WTC11 (cell line): Measurements from ENCODE around the gene TRMT112. TPM values are rescaled to one million over a fixed set of nuclear protein-coding genes. Genes with fewer than 3 reads are reported as not detected.

Experiments
- ATAC-seq: fragments of 200-7000 bp; cut with Tn5 transposase; 2 replicates; pipeline ENCODE4 v1.10.0; 2021; ENCODE audit warnings: mild to moderate bottlenecking, moderate library complexity
- CTCF ChIA-PET: fragments of 300-600 bp; sonication (Branson Sonifier 250); formaldehyde crosslinking; loops from one replicate; lab custom pipeline; 2021; ENCODE audit warnings: antibody characterized with exemption; lab: Charles Lee
- POLR2A ChIA-PET: fragments of 350-600 bp; sonication (Branson Sonifier 250); formaldehyde crosslinking; loops from one replicate; lab custom pipeline; 2021; ENCODE audit warnings: antibody characterized with exemption; lab: Charles Lee
- DNase-seq: peaks from one replicate; pipeline ENCODE4 v3.0.0; 2021; ENCODE audit warnings: low spot score
- H3K27ac Mint-ChIP-seq: 2 replicates; pipeline ENCODE4 v1.8.0; 2021; ENCODE audit warnings: mixed read lengths
- H3K27me3 Mint-ChIP-seq: 2 replicates; pipeline ENCODE4 v1.8.0; 2021; ENCODE audit warnings: low read depth, mild to moderate bottlenecking, moderate library complexity, mixed read lengths
- H3K36me3 Mint-ChIP-seq: 2 replicates; pipeline ENCODE4 v1.8.0; 2021; ENCODE audit warnings: mixed read lengths
- H3K4me1 Mint-ChIP-seq: 2 replicates; pipeline ENCODE4 v1.8.0; 2022; ENCODE audit warnings: mixed read lengths
- H3K4me3 Mint-ChIP-seq: 2 replicates; pipeline ENCODE4 v1.8.0; 2021; ENCODE audit warnings: mild to moderate bottlenecking, moderate library complexity, mixed read lengths
- H3K9me3 Mint-ChIP-seq: 2 replicates; pipeline ENCODE4 v1.8.0; 2021; ENCODE audit warnings: mixed read lengths
- ELF4 ChIP-seq: sonication (generic); formaldehyde crosslinking; IDR thresholded peaks from 2 replicates; pipeline ENCODE4 v1.8.1; 2022; ENCODE audit warnings: low read depth, mild to moderate bottlenecking, moderate library complexity, missing genetic modification reagents
- FOXP1 ChIP-seq: sonication (generic); formaldehyde crosslinking; IDR thresholded peaks from 2 replicates; pipeline ENCODE4 v1.8.0; 2022; ENCODE audit warnings: missing genetic modification reagents, mild to moderate bottlenecking, moderate library complexity, borderline replicate concordance
- GABPB1 ChIP-seq: sonication (generic); formaldehyde crosslinking; IDR thresholded peaks from 2 replicates; pipeline ENCODE4 v1.8.1; 2023; ENCODE audit warnings: mild to moderate bottlenecking, missing genetic modification reagents
- GRHL2 ChIP-seq: fragments of 250-450 bp; sonication (Bioruptor Pico); IDR thresholded peaks from 2 replicates; pipeline ENCODE4 v1.8.0; 2022; ENCODE audit warnings: mild to moderate bottlenecking, moderate library complexity; ENCODE audit not compliant: insufficient replicate concordance, severe bottlenecking
- JUN ChIP-seq: sonication (generic); formaldehyde crosslinking; IDR thresholded peaks from 2 replicates; pipeline ENCODE4 v1.8.0; 2023; ENCODE audit warnings: mild to moderate bottlenecking, missing genetic modification reagents
- MYBL2 ChIP-seq: sonication (generic); formaldehyde crosslinking; IDR thresholded peaks from 2 replicates; pipeline ENCODE4 v1.8.1; 2023; ENCODE audit warnings: mild to moderate bottlenecking, moderate library complexity, missing genetic modification reagents
- NFATC4 ChIP-seq: fragments of 250-450 bp; sonication (Bioruptor Pico); IDR thresholded peaks from 2 replicates; pipeline ENCODE4 v1.9.0; 2021; ENCODE audit warnings: mild to moderate bottlenecking
- NR1H2 ChIP-seq: sonication (generic); formaldehyde crosslinking; IDR thresholded peaks from 2 replicates; pipeline ENCODE4 v1.9.0; 2021; ENCODE audit warnings: mild to moderate bottlenecking, moderate library complexity, missing genetic modification reagents
- OVOL2 ChIP-seq: fragments of 250-450 bp; sonication (Bioruptor Pico); IDR thresholded peaks from 2 replicates; pipeline ENCODE4 v1.9.0; 2021; ENCODE audit warnings: mild to moderate bottlenecking, borderline replicate concordance
- PRRX2 ChIP-seq: fragments of 250-450 bp; sonication (Bioruptor Pico); IDR thresholded peaks from 2 replicates; pipeline ENCODE4 v1.8.0; 2021; ENCODE audit warnings: mild to moderate bottlenecking
- SP1 ChIP-seq: sonication (generic); formaldehyde crosslinking; conservative IDR thresholded peaks from 2 replicates; pipeline ENCODE4 v1.8.1; 2022; ENCODE audit warnings: missing genetic modification reagents
- ZBTB21 ChIP-seq: sonication (generic); formaldehyde crosslinking; IDR thresholded peaks from 2 replicates; pipeline ENCODE4 v1.8.1; 2023; ENCODE audit warnings: mild to moderate bottlenecking, missing genetic modification reagents, borderline replicate concordance
- ZNF121 ChIP-seq: sonication (generic); formaldehyde crosslinking; IDR thresholded peaks from 2 replicates; pipeline ENCODE4 v1.8.0; 2023; ENCODE audit warnings: missing genetic modification reagents
- ZNF219 ChIP-seq: sonication (generic); formaldehyde crosslinking; IDR thresholded peaks from 2 replicates; pipeline ENCODE4 v1.8.0; 2023; ENCODE audit warnings: missing genetic modification reagents, mild to moderate bottlenecking, borderline replicate concordance
- ZNF416 ChIP-seq: fragments of 250-450 bp; sonication (Bioruptor Pico); IDR thresholded peaks from 2 replicates; pipeline ENCODE4 v1.9.0; 2021; ENCODE audit warnings: mild to moderate bottlenecking, inconsistent platforms
- ZNF423 ChIP-seq: fragments of 250-450 bp; sonication (Bioruptor Pico); IDR thresholded peaks from 2 replicates; pipeline ENCODE4 v2.1.2; 2022; ENCODE audit warnings: mild to moderate bottlenecking, moderate library complexity
- total RNA-seq: library from RNA; stranded (reverse); gene quantifications from 3 replicates; pipeline ENCODE4 v1.2.3, GENCODE V29; 2021
- TF ChIP-seq, protein P1 (sequence below): sonication (generic); formaldehyde crosslinking; IDR thresholded peaks from 2 replicates; pipeline ENCODE4 v1.8.1; 2022; ENCODE audit warnings: mild to moderate bottlenecking, missing genetic modification reagents, moderate library complexity, borderline replicate concordance
- TF ChIP-seq, protein P2 (sequence below): sonication (generic); formaldehyde crosslinking; IDR thresholded peaks from 2 replicates; pipeline ENCODE4 v1.8.1; 2023; ENCODE audit warnings: mild to moderate bottlenecking, missing genetic modification reagents
- TF ChIP-seq, protein P3 (sequence below): sonication (generic); formaldehyde crosslinking; conservative IDR thresholded peaks from 2 replicates; pipeline ENCODE4 v1.8.1; 2023; ENCODE audit warnings: mild to moderate bottlenecking, low read depth, missing genetic modification reagents, moderate library complexity
- TF ChIP-seq, protein P4 (sequence below): sonication (generic); formaldehyde crosslinking; IDR thresholded peaks from 2 replicates; pipeline ENCODE4 v1.8.1; 2022; ENCODE audit warnings: mild to moderate bottlenecking, moderate library complexity, missing genetic modification reagents
- TF ChIP-seq, protein P5 (sequence below): sonication (generic); formaldehyde crosslinking; IDR thresholded peaks from 2 replicates; pipeline ENCODE4 v1.8.0; 2022; ENCODE audit warnings: mild to moderate bottlenecking, missing genetic modification reagents
- TF ChIP-seq, protein P6 (sequence below): sonication (generic); formaldehyde crosslinking; conservative IDR thresholded peaks from 2 replicates; pipeline ENCODE4 v1.8.1; 2022; ENCODE audit warnings: mild to moderate bottlenecking, missing genetic modification reagents
- TF ChIP-seq, protein P7 (sequence below): sonication (generic); formaldehyde crosslinking; IDR thresholded peaks from 2 replicates; pipeline ENCODE4 v1.8.1; 2023; ENCODE audit warnings: mild to moderate bottlenecking, moderate library complexity, missing genetic modification reagents

Gene TRMT112
- total RNA-seq, 1 experiment from 2014 or later = 285 TPM

DNA sequence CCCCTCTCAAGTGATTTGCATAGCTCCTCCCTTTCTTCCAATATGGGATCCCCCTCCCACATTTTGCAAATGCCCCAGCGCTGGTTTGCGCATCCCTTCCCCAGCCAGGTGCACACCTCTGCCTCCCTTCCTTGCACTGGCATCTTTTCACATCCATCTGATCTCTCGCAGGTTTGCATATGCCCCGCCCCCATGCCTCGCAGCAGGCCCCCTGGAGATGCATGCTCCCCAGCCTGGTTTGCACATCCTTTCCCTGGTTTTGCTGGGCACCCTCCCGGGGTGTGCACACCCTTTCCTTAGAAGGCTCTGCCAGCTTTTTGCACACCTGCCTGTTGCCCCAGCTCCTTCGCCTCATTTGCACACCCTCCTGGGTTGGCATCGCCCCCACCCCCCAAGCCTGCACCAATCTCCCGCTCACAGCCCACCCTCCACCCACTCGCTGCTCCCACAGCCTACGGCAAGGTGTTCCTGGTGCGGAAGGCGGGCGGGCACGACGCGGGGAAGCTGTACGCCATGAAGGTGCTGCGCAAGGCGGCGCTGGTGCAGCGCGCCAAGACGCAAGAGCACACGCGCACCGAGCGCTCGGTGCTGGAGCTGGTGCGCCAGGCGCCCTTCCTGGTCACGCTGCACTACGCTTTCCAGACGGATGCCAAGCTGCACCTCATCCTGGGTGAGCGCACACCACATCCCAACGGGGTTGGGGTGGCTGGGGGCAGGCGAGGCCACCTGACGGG is 42.5 kb upstream of the TRMT112 start:
- DNase-seq (peak; percentile 43), ATAC-seq (no peak)
- H3K27me3 Mint-ChIP-seq = no peaks in the 10 kb centered on the region
- H3K27ac Mint-ChIP-seq = peak overlapping the region; percentile 50
- CTCF ChIA-PET = interaction anchor here (0.9 to 2.6 kb wide), 15 partner anchors 11 to 367 kb away, joined by 3 to 20 read pairs (median 5); partner anchors contain the start of gene PRDX5
- TF ChIP-seq ZBTB21 (CRISPR knock-in tag) (no peak), ZNF416 (no peak), MYBL2 (CRISPR knock-in tag) (no peak), ZNF219 (CRISPR knock-in tag) (no peak), ELF4 (CRISPR knock-in tag) (no peak)
- TF ChIP-seq, protein P1, sequence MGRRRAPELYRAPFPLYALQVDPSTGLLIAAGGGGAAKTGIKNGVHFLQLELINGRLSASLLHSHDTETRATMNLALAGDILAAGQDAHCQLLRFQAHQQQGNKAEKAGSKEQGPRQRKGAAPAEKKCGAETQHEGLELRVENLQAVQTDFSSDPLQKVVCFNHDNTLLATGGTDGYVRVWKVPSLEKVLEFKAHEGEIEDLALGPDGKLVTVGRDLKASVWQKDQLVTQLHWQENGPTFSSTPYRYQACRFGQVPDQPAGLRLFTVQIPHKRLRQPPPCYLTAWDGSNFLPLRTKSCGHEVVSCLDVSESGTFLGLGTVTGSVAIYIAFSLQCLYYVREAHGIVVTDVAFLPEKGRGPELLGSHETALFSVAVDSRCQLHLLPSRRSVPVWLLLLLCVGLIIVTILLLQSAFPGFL (CRISPR knock-in tag) = no peak
- TF ChIP-seq, protein P2, sequence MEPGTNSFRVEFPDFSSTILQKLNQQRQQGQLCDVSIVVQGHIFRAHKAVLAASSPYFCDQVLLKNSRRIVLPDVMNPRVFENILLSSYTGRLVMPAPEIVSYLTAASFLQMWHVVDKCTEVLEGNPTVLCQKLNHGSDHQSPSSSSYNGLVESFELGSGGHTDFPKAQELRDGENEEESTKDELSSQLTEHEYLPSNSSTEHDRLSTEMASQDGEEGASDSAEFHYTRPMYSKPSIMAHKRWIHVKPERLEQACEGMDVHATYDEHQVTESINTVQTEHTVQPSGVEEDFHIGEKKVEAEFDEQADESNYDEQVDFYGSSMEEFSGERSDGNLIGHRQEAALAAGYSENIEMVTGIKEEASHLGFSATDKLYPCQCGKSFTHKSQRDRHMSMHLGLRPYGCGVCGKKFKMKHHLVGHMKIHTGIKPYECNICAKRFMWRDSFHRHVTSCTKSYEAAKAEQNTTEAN (CRISPR knock-in tag) = 0 out of 2 replicates have a peak, but pooled peaks have one; percentile 65
- POLR2A ChIA-PET = no interaction called here
- H3K9me3 Mint-ChIP-seq = no peaks in the 10 kb centered on the region
- H3K36me3 Mint-ChIP-seq = peaks cover 21% of the 10 kb centered on the region
- H3K4me1 Mint-ChIP-seq = peaks cover 26% of the 10 kb centered on the region
- H3K4me3 Mint-ChIP-seq = peak overlapping the region; percentile 80

DNA sequence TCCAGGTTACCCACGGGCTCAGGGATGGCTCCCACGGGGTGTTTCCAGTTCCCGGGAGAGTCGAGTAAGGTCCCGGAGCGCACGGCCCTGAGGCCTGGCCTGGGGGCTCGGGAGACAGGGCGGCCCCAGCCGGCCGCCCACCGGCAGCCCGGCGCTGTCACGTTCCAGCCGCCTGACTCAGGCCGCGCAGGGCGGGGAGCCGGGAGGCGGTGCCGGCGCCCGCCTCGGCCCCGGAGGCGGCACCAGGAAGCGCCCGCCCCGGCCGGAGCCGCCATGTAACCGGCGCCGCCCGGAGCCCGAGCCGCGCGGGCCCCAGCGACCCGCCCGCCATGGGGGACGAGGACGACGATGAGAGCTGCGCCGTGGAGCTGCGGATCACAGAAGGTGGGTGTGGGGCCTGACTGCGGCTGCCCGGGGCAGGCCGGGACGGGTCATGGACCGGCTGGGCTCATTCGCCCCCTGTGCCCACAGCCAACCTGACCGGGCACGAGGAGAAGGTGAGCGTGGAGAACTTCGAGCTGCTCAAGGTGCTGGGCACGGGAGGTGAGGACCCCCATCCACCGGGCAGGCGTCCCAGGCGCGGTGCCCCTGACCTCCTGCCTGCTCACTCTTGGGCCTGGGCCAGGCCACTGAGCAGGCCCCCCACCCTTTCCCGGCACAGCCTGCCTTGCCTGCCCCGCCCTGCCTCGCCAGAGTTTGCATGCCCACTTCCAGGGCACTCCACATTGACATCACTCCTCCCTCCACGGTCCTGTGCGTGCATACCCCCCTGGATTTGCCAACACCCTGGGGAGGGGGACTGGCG is 41.8 kb upstream of the TRMT112 start, which contains the start of gene RPS6KA4:
Gene RPS6KA4, plus strand, starts transcription at position 256 of the 805 bp plus-strand sequence. Its CDS starts 74 bp downstream, at position 330.
- peak; percentile 49 for DNase-seq
- ATAC-seq = peak; percentile 49
- peak within 1 kb of the TSS; percentile 50 for H3K27ac Mint-ChIP-seq
- no peaks in the 10 kb centered on the region for H3K27me3 Mint-ChIP-seq
- no peaks in the 10 kb centered on the region for H3K9me3 Mint-ChIP-seq
- peak within 1 kb of the TSS; percentile 80 for H3K4me3 Mint-ChIP-seq
- ChIA-PET CTCF (interaction anchor here (0.9 to 2.6 kb wide), 11 partner anchors 11 to 368 kb away, joined by 3 to 20 read pairs (median 5); partner anchors contain the start of gene PRDX5), POLR2A (interaction anchor here (0.5 kb wide), 1 partner anchor 17 kb away, joined by 4 read pairs; no protein-coding TSS in a partner anchor)
- H3K36me3 Mint-ChIP-seq = peaks cover 17% of the 10 kb centered on the region
- H3K4me1 Mint-ChIP-seq = peaks cover 26% of the 10 kb centered on the region
- no peak for TF ChIP-seq PRRX2
- TF ChIP-seq, protein P3, sequence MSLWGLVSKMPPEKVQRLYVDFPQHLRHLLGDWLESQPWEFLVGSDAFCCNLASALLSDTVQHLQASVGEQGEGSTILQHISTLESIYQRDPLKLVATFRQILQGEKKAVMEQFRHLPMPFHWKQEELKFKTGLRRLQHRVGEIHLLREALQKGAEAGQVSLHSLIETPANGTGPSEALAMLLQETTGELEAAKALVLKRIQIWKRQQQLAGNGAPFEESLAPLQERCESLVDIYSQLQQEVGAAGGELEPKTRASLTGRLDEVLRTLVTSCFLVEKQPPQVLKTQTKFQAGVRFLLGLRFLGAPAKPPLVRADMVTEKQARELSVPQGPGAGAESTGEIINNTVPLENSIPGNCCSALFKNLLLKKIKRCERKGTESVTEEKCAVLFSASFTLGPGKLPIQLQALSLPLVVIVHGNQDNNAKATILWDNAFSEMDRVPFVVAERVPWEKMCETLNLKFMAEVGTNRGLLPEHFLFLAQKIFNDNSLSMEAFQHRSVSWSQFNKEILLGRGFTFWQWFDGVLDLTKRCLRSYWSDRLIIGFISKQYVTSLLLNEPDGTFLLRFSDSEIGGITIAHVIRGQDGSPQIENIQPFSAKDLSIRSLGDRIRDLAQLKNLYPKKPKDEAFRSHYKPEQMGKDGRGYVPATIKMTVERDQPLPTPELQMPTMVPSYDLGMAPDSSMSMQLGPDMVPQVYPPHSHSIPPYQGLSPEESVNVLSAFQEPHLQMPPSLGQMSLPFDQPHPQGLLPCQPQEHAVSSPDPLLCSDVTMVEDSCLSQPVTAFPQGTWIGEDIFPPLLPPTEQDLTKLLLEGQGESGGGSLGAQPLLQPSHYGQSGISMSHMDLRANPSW (CRISPR knock-in tag) = no peak
- no peak for TF ChIP-seq ZNF121 (CRISPR knock-in tag)
- TF ChIP-seq, protein P4, sequence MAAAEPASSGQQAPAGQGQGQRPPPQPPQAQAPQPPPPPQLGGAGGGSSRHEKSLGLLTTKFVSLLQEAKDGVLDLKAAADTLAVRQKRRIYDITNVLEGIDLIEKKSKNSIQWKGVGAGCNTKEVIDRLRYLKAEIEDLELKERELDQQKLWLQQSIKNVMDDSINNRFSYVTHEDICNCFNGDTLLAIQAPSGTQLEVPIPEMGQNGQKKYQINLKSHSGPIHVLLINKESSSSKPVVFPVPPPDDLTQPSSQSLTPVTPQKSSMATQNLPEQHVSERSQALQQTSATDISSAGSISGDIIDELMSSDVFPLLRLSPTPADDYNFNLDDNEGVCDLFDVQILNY (CRISPR knock-in tag) = peak; percentile 45; the same call in 1 of the 2 replicates
- no peak for TF ChIP-seq OVOL2 (CRISPR knock-in tag)
- TF ChIP-seq SP1 (CRISPR knock-in tag) = 0 out of 2 replicates have a peak, but pooled peaks have one; percentile 43
- TF ChIP-seq, protein P5, sequence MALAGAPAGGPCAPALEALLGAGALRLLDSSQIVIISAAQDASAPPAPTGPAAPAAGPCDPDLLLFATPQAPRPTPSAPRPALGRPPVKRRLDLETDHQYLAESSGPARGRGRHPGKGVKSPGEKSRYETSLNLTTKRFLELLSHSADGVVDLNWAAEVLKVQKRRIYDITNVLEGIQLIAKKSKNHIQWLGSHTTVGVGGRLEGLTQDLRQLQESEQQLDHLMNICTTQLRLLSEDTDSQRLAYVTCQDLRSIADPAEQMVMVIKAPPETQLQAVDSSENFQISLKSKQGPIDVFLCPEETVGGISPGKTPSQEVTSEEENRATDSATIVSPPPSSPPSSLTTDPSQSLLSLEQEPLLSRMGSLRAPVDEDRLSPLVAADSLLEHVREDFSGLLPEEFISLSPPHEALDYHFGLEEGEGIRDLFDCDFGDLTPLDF (CRISPR knock-in tag) = no peak
- no peak for TF ChIP-seq NFATC4 (CRISPR knock-in tag)
- TF ChIP-seq, protein P6, sequence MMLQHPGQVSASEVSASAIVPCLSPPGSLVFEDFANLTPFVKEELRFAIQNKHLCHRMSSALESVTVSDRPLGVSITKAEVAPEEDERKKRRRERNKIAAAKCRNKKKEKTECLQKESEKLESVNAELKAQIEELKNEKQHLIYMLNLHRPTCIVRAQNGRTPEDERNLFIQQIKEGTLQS (CRISPR knock-in tag) = no peak
- peak; percentile 44; the same call in 1 of the 2 replicates for TF ChIP-seq FOXP1
- no peak for TF ChIP-seq GABPB1 (CRISPR knock-in tag)
- TF ChIP-seq, protein P7, sequence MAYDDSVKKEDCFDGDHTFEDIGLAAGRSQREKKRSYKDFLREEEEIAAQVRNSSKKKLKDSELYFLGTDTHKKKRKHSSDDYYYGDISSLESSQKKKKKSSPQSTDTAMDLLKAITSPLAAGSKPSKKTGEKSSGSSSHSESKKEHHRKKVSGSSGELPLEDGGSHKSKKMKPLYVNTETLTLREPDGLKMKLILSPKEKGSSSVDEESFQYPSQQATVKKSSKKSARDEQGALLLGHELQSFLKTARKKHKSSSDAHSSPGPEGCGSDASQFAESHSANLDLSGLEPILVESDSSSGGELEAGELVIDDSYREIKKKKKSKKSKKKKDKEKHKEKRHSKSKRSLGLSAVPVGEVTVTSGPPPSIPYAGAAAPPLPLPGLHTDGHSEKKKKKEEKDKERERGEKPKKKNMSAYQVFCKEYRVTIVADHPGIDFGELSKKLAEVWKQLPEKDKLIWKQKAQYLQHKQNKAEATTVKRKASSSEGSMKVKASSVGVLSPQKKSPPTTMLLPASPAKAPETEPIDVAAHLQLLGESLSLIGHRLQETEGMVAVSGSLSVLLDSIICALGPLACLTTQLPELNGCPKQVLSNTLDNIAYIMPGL (CRISPR knock-in tag) = 0 out of 2 replicates have a peak, but pooled peaks have one; percentile 65
- no peak for TF ChIP-seq GRHL2 (CRISPR knock-in tag)
- no peak for TF ChIP-seq NR1H2 (CRISPR knock-in tag)
- no peak for TF ChIP-seq JUN (CRISPR knock-in tag)
- TF ChIP-seq ZNF423 (CRISPR knock-in tag) = no peak
